22Rv1 (cell line): ENCODE measurements around the gene PCDHGA7.
"Not testable (repeated sequence)": the region's sequence is repeated elsewhere in the genome, so short reads cannot be mapped to it uniquely, and the experiment has no call there.

Source experiments
- H3K27ac ChIP-seq: fragments of 450-650 bp; 2 replicates; pipeline ENCODE4 v1.5.1; 2017
- CTCF ChIP-seq: fragments of 450-650 bp; IDR thresholded peaks from 2 replicates; pipeline ENCODE4 v1.5.1; 2017; ENCODE audit warnings: mild to moderate bottlenecking
- ZFX ChIP-seq: fragments of 450-650 bp; IDR thresholded peaks from 2 replicates; pipeline ENCODE4 v1.6.1; 2017; ENCODE audit warnings: antibody characterized with exemption, borderline replicate concordance

Gene PCDHGA7

GRCh38 chr5:141398608-141399007, 16.1 kb downstream of the PCDHGA7 start:
- TF ChIP-seq ZFX, result no peak
- TF ChIP-seq CTCF, result no peak
- no peak overlapping the region for H3K27ac ChIP-seq

- no peak for TF ChIP-seq ZFX
- TF ChIP-seq CTCF, result no peak
- H3K27ac ChIP-seq, result no peak overlapping the region
These were observed 17.2 kb downstream of the PCDHGA7 start for GRCh38 chr5:141399555-141400258.

GRCh38 chr5:141402553-141403243, 20.2 kb downstream of the PCDHGA7 start, which contains the start of gene PCDHGA9:
PCDHGA9 (plus strand) TSS chr5:141402778; CDS start chr5:141402953, 175 bp downstream.
- no peak within 1 kb of the TSS for H3K27ac ChIP-seq
- TF ChIP-seq CTCF (peak; percentile 82), ZFX (no peak)

GRCh38 chr5:141403387-141403786, 20.8 kb downstream of the PCDHGA7 start:
- no peak overlapping the region for H3K27ac ChIP-seq
- TF ChIP-seq ZFX (no peak), CTCF (no peak)

GRCh38 chr5:141407790-141408505, 25.4 kb downstream of the PCDHGA7 start, which contains the start of gene PCDHGB6:
PCDHGB6 (plus strand) TSS chr5:141408021; CDS start chr5:141408203, 182 bp downstream.
- not testable (repeated sequence) for H3K27ac ChIP-seq
- TF ChIP-seq CTCF, result peak; percentile 78

- no peak for TF ChIP-seq ZFX
- TF ChIP-seq CTCF, result no peak
These were observed 27.2 kb downstream of the PCDHGA7 start for GRCh38 chr5:141409598-141410306.

More at GRCh38 chr5:141409598-141410306, 27.2 kb downstream of the PCDHGA7 start:
- H3K27ac ChIP-seq, result no peak overlapping the region
